Hindlimb muscle (tissue), 1 donor: ENCODE results near the gene CGREF1. TPM values are rescaled to one million over a fixed set of nuclear protein-coding genes. Genes with fewer than 3 reads are reported as not detected.

Experiments
- DNase-seq: peaks from one replicate; pipeline ENCODE4 v3.0.0-alpha.2; 2013
- polyA plus RNA-seq: library from polyadenylated mRNA; unstranded; fragments of 120-200 nt; gene quantifications from one replicate; pipeline ENCODE4 v1.2.1, GENCODE V29; 2013; ENCODE audit not compliant: insufficient read length

The CGREF1 gene
- polyA plus RNA-seq, 1 donor, result 0.75 TPM

- DNase-seq, result no peak
These were observed 46.0 kb downstream of the CGREF1 start for GRCh38 chr2:27072920-27073319.

GRCh38 chr2:27071990-27072830 lies 46.7 kb downstream of the CGREF1 start:
- peak; percentile 73 for DNase-seq

GRCh38 chr2:27071277-27071989 lies 47.5 kb downstream of the CGREF1 start, which contains the start of gene OST4:
TSS of gene OST4 (minus strand) at chr2:27071654.
- peak; percentile 93 for DNase-seq

- no peak for DNase-seq
These were observed 48.2 kb downstream of the CGREF1 start for GRCh38 chr2:27070653-27071276.

- no peak for DNase-seq
These were observed 48.8 kb downstream of the CGREF1 start for GRCh38 chr2:27069961-27070618.

GRCh38 chr2:27069436-27069835 lies 49.5 kb downstream of the CGREF1 start:
- DNase-seq, result no peak

- no peak for DNase-seq
These were observed 51.5 kb downstream of the CGREF1 start for GRCh38 chr2:27067385-27067784.

GRCh38 chr2:27065128-27065527 lies 53.8 kb downstream of the CGREF1 start:
- no peak for DNase-seq

- DNase-seq, result no peak
These were observed 58.6 kb downstream of the CGREF1 start for GRCh38 chr2:27060323-27060722.

GRCh38 chr2:27059141-27059820 lies 59.6 kb downstream of the CGREF1 start:
- no peak for DNase-seq

- no peak for DNase-seq
These were observed 60.7 kb downstream of the CGREF1 start for GRCh38 chr2:27058210-27058609.

GRCh38 chr2:27057184-27057583 lies 61.7 kb downstream of the CGREF1 start:
- no peak for DNase-seq

GRCh38 chr2:27054721-27055120 lies 64.2 kb downstream of the CGREF1 start:
- DNase-seq, result no peak

- DNase-seq, result no peak
These were observed 65.2 kb downstream of the CGREF1 start for GRCh38 chr2:27053776-27054175.

GRCh38 chr2:27053321-27053720 lies 65.6 kb downstream of the CGREF1 start:
- DNase-seq, result no peak

GRCh38 chr2:27051902-27052645 lies 66.9 kb downstream of the CGREF1 start:
- no peak for DNase-seq

- DNase-seq, result peak; percentile 92
These were observed 67.7 kb downstream of the CGREF1 start, which contains the start of gene AGBL5 for GRCh38 chr2:27050996-27051901. TSS of gene AGBL5 (plus strand) at chr2:27051668. CDS start at chr2:27052959, 1,291 bp downstream.
